GM19324 (cell line): ENCODE results near the gene KCNIP4.
"Not testable (repeated sequence)": the region's sequence is repeated elsewhere in the genome, so short reads cannot be mapped to it uniquely, and the experiment has no call there.

Experiments used
- ATAC-seq: cut with Tn5 transposase; IDR thresholded peaks from one replicate; pipeline ENCODE4 v1.9.1; 2021; ENCODE audit warnings: mild to moderate bottlenecking, moderate library complexity; ENCODE audit not compliant: unreplicated experiment, low FRiP score

Gene KCNIP4

DNA sequence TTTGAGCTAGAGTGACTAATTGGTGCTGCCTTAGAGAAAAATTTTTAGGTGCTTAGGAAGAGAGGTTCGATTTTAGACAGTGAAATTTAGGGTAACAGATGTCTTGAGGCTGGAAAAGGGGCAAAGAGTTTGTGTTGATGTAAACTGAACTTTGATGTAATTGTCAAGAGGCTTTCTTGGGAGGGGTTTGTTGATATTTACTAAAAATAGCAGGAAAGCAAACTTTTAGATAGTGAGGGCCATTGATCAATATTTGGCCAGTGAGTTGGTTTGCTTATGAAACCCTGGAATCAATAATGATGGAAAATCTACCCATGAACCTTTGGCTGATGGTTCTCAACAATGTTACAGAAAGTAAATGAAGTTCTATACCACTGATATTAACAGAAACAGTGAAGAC lies 537.5 kb downstream of the KCNIP4 start:
- no peak for ATAC-seq

- no peak for ATAC-seq
These were observed 538.2 kb downstream of the KCNIP4 start for GRCh38 chr4:21410372-21410771.

- ATAC-seq: no peak
These were observed 560.9 kb downstream of the KCNIP4 start for GRCh38 chr4:21387683-21388082.

DNA sequence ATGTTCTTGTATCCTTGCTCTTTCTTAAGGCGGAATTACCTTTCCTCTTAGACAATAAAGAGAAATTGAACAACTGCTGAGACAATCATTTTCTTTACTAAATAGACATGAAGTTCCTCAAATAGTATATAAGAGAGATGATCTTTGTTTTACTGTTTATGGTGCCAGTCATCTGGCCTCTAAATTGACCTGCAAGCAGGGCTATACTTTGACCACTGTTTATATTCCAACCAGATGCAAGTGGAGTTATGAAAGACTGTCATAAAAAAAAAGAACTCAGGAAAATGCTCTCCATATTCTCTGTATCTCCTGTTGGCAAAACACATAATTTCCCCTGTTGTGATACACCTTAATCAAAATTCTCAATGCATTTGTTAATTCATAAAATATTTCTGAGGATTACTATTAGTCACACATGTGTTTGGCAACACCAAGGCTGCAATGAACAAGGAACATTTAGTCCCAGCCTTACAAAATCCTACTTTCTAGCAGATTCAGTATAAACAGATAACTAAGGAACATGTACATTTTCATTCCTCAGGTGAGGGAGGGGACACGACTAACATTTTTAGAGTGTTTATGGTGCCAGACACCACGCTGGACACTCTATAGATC lies 562.3 kb downstream of the KCNIP4 start:
- ATAC-seq: no peak

GRCh38 chr4:21385706-21386105 lies 562.9 kb downstream of the KCNIP4 start:
- no peak for ATAC-seq

- ATAC-seq: no peak
These were observed 564.0 kb downstream of the KCNIP4 start for GRCh38 chr4:21384609-21385008.

DNA sequence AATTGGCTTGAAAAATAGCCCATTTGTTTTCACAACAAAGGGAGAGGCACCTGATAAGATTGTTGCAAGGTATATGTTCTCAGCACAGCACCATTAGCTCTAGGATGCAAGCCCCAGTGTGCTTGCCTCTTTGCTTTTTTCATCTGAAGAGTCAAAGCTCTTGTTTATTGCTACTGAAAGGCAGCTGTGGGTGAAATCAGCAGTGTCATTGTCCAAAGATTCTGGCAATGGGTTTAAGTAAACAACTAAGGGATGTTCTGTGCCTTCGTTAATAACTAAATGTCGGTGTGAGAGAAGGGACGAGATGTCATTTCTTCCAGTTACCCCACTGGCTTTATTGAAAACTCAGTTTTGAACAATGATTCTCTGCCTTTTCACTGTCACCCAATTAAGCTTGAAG lies 567.7 kb downstream of the KCNIP4 start:
- no peak for ATAC-seq

- no peak for ATAC-seq
These were observed 571.5 kb downstream of the KCNIP4 start for GRCh38 chr4:21377046-21377445.

GRCh38 chr4:21376176-21376575 lies 572.4 kb downstream of the KCNIP4 start:
- no peak for ATAC-seq

GRCh38 chr4:21374641-21375368 lies 573.8 kb downstream of the KCNIP4 start:
- no peak for ATAC-seq

DNA sequence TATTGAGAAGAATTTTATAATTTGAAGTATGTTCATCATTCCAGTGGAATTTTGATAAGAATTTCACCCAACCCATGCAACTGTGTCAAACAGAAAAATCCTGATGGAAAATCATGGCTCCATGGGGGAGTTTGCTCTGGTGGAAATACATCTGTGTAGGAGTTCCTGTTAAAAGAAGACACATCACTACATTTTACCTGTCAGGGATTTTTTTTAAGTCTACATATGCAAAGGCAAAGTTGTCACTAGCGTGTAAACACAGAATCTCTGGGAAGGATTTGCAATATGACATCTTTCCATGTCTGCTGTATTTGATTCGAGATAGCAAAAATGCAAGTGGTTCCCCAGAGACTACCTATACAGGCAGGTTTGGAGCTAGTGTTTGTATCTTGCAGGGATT lies 581.0 kb downstream of the KCNIP4 start:
- no peak for ATAC-seq

GRCh38 chr4:21366840-21367239 lies 581.7 kb downstream of the KCNIP4 start:
- ATAC-seq: no peak

- ATAC-seq: no peak
These were observed 582.3 kb downstream of the KCNIP4 start for GRCh38 chr4:21366312-21366711.

DNA sequence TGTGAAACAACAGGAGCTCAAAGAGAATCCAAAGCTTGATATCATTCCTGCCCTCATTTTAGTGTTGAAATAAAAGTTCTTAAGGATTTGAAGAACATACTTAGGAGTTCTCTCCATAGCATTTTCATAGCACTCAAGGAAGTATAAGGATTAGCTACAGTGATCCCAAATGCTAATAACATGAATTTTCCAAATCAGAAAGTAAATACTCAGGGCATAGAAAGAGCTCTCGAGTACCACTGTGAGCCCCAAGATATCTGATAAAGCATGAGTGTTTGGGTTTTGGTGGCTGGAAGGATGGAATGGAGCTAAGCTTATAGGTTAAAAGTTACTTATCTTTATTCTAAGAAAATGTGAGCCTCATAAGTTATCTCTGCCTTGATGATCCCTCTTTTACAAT lies 584.9 kb downstream of the KCNIP4 start:
- no peak for ATAC-seq

GRCh38 chr4:21352354-21352753 lies 596.2 kb downstream of the KCNIP4 start:
- not testable (repeated sequence) for ATAC-seq

DNA sequence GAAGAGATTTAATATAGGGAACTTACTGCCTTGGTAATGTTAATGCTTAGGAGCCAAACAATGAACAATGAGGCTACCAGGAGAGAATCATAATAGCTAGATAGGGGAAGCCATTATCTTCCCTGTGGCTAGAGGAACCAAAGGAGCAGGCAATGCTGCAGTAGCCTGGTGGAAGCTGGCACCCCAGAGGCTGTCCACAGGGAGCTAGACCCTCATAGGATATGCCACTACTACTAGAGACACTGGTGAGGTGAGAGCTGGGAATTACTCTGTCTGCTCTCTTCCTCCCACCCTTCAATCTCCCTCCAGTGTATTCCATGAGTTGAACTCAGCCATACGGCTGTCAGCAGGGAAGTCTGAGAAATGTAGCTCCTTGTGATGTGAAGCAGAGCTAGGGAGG lies 601.4 kb downstream of the KCNIP4 start:
- no peak for ATAC-seq

DNA sequence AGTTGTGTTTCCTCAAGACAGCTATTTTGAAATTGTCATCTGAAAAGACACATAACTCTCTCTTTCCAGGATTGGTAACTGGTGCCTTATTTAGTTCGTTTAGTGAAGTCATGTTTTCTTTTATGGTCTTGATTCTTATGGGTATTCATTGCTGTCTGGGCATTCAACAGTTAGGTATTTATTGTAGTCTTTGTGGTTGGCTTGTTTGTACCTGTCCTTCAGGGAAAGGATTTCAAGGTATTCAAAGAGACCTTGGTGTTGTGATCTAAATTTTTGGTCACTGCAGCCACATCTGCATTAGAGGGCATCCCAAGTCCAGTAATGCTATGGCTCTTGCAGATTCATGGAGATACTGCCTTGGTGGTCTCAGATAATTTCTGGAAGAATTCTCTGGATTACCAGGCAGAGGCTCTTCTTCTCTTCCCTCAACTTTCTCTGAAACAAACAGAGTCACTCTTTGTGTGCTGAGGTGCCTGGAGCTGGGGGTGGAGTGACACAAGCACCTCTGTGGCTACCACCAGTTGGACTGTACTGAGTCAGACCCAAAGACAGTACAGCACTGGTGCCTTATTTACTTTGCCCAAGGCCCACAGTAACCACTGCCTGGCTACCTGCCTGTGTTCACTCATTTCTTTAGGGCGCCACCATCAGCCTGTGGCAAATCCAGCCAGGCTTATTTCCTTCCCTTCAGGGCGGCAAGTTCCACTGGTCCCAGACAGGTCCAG lies 620.4 kb downstream of the KCNIP4 start:
- ATAC-seq: no peak

- ATAC-seq: no peak
These were observed 628.5 kb downstream of the KCNIP4 start for GRCh38 chr4:21320034-21320433.

GRCh38 chr4:21307709-21308108 lies 640.9 kb downstream of the KCNIP4 start:
- no peak for ATAC-seq

GRCh38 chr4:21304540-21304887 lies 644.1 kb downstream of the KCNIP4 start:
- ATAC-seq: no peak

DNA sequence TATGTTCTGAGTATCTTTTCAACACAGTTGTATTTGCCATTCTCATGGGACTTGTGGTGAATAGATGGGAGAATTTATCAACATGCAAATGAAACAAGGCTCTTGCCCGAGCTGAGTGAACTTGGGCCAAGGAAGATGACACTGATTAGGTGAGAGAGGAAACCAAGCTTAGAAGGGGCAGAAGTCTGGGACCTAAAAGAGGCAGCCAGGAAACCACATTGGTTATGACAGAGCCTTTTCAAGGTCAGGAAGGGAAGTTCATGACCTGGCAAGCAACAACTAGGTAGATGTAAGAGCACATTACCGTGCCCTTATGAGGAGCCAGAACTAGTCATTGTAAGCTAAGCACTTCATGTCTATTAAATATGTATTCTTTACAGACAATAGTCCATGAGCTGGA lies 658.0 kb downstream of the KCNIP4 start:
- no peak for ATAC-seq

- no peak for ATAC-seq
These were observed 672.5 kb downstream of the KCNIP4 start for GRCh38 chr4:21276046-21276445.
